ENCODE measurements around the gene STRIP1.

- TF ChIP-seq SREBF1 (IDR thresholded peaks at IDR 0.05; ENCODE audit: low read length) (no peak), SRF (IDR thresholded peaks at IDR 0.05; ENCODE audit: low read depth in 2 of 2, low read length in 2 of 2) (no peak), CTCF (IDR thresholded peaks at IDR 0.05 in 2 of 3, conservative IDR thresholded peaks at IDR 0.05 in 1 of 3; ENCODE audit: control insufficient read depth in 2 of 3, extremely low read depth in 1 of 3, insufficient read depth in 1 of 3, low read depth in 3 of 3, low read length in 3 of 3) (no peak), NFYB (IDR thresholded peaks at IDR 0.05; ENCODE audit: insufficient read depth, low read depth, low read length) (no peak), CBX5 (IDR thresholded peaks at IDR 0.05; ENCODE audit: low read depth) (no peak), PRDM15 (CRISPR knock-in tag; IDR thresholded peaks at IDR 0.05) (no peak), MAX (IDR thresholded peaks at IDR 0.05; ENCODE audit: low read depth, low read length) (no peak), ZBTB11 (CRISPR knock-in tag; IDR thresholded peaks at IDR 0.05) (no peak), SIN3A (IDR thresholded peaks at IDR 0.05; ENCODE audit: low read depth, low read length) (no peak), CHD2 (IDR thresholded peaks at IDR 0.05; ENCODE audit: borderline replicate concordance, low read depth, low read length) (no peak), EP300 (IDR thresholded peaks at IDR 0.05; ENCODE audit: borderline replicate concordance in 1 of 2, control insufficient read depth in 1 of 2, low read depth in 2 of 2, low read length in 2 of 2) (no peak)
Measured at GRCh38 chr1:110097507-110098221, 63.2 kb downstream of the STRIP1 start.
